GM18511 (cell line): ENCODE results near the gene MICAL3.

ENCODE experiments used
- ATAC-seq: cut with Tn5 transposase; IDR thresholded peaks from one replicate; pipeline ENCODE4 v1.9.1; 2021; ENCODE audit warnings: mild to moderate bottlenecking, moderate library complexity; ENCODE audit not compliant: unreplicated experiment

The MICAL3 gene

GRCh38 chr22:17741866-17742526 is 282.4 kb downstream of the MICAL3 start:
- ATAC-seq: no peak

- ATAC-seq: no peak
These were observed 285.0 kb downstream of the MICAL3 start for GRCh38 chr22:17739196-17739975.

- no peak for ATAC-seq
These were observed 285.8 kb downstream of the MICAL3 start for GRCh38 chr22:17738386-17739128.
